GM19193 (cell line): Measurements from ENCODE around the gene SLK.

Source experiments
- POLR2A ChIP-seq: IDR thresholded peaks from 4 replicates; pipeline ENCODE4 v1.6.1; 2011; ENCODE audit not compliant: insufficient read depth, insufficient read length; ENCODE audit errors: extremely low read depth

The SLK gene

GRCh38 chr10:104069613-104070012, 102.7 kb downstream of the SLK start:
- no peak for TF ChIP-seq POLR2A

GRCh38 chr10:104072786-104073185, 105.8 kb downstream of the SLK start:
- TF ChIP-seq POLR2A = no peak

- TF ChIP-seq POLR2A = no peak
Observed at GRCh38 chr10:104074505-104074904, 107.6 kb downstream of the SLK start.

- TF ChIP-seq POLR2A = no peak
Observed at GRCh38 chr10:104076743-104077160, 109.8 kb downstream of the SLK start.

- no peak for TF ChIP-seq POLR2A
Observed at GRCh38 chr10:104077247-104077646, 110.3 kb downstream of the SLK start.

GRCh38 chr10:104077663-104078151, 110.8 kb downstream of the SLK start:
- TF ChIP-seq POLR2A = no peak
